ENCODE data around the gene SINHCAF.

The SINHCAF gene

DNA sequence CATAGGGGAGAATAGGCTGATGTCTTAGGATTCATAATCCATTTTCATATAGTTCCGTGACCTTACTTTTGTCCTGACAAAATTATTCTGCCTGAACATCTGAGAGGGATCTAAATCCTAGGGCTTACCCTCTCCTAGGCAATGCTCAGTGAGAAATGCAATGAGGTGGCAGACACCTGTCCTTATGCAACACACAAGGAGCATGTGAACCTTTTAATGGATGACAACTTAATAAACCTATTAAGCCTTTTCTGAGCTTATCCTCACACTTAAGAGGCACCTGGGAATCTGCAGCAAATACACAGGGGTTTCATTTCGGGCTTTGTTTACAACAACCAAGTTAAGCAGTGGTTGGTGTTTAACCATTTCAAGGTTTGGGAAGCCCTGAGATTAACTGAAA lies 24.6 kb downstream of the SINHCAF start:
- Histone ChIP-seq H3K27me3 (ENCODE audit: control insufficient read depth in 1 of 2, insufficient read depth in 2 of 2, low read length in 2 of 2) (no peaks in the 10 kb centered on the region), H3K4me1 (ENCODE audit: insufficient read depth, low read length) (no peaks in the 10 kb centered on the region), H3K4me3 (ENCODE audit: low read depth in 1 of 2, low read length in 2 of 2) (no peak overlapping the region), H3K36me3 (ENCODE audit: insufficient read depth, low read length) (peaks cover 6% of the 10 kb centered on the region), H3K9me3 (ENCODE audit: low read length) (no peaks in the 10 kb centered on the region), H3K9ac (ENCODE audit: low read length) (no peak overlapping the region), H3K27ac (ENCODE audit: low read depth, low read length) (no peak overlapping the region)

DNA sequence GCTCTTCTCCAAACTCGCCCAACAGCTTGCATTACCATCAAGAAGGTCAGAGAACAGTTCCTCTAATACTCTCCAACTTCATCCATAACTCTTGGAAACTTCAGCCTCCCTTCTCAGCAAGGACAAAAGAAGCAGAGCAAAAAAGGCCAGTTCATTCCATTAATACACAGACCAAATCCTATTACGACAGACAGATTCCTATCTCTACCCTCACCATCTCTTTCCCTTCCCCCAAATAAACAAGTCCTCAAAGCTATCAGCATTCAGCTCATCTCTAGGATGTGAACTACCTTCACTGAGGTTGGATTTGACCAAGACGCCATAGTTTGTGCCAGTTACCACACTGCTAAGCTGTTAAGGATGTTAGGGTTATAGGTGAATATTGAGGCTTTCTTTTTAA lies 25.2 kb downstream of the SINHCAF start:
- Histone ChIP-seq H3K36me3 (ENCODE audit: insufficient read depth, low read length) (peaks cover 6% of the 10 kb centered on the region), H3K9me3 (ENCODE audit: low read length) (no peaks in the 10 kb centered on the region), H3K27ac (ENCODE audit: low read depth, low read length) (no peak overlapping the region), H3K4me1 (ENCODE audit: insufficient read depth, low read length) (no peaks in the 10 kb centered on the region), H3K27me3 (ENCODE audit: control insufficient read depth in 1 of 2, insufficient read depth in 2 of 2, low read length in 2 of 2) (no peaks in the 10 kb centered on the region), H3K4me3 (ENCODE audit: low read depth in 1 of 2, low read length in 2 of 2) (no peak overlapping the region), H3K9ac (ENCODE audit: low read length) (no peak overlapping the region)

DNA sequence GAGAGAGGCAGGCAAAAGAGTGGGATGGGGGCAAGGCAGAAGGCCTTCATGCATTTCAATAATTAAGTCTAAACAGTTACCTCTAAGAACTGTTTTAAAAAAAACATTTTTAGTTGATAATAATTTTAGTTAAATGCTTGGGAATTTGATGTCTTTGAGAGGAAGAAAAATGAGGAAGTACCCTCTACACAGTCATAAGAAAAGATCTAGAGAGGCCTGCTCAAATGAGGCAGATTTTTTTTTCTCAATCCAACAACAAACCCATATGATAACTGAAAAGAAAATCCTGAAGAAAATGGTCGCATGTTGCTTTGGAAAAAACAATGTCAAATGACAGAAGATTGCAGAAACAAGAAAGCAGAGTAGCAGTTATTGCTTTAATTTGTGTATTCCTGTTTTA lies 25.6 kb downstream of the SINHCAF start:
- Histone ChIP-seq H3K4me1 (ENCODE audit: insufficient read depth, low read length) (no peaks in the 10 kb centered on the region), H3K36me3 (ENCODE audit: insufficient read depth, low read length) (peaks cover 7% of the 10 kb centered on the region), H3K4me3 (ENCODE audit: low read depth in 1 of 2, low read length in 2 of 2) (no peak overlapping the region), H3K27me3 (ENCODE audit: control insufficient read depth in 1 of 2, insufficient read depth in 2 of 2, low read length in 2 of 2) (no peaks in the 10 kb centered on the region), H3K27ac (ENCODE audit: low read depth, low read length) (no peak overlapping the region), H3K9ac (ENCODE audit: low read length) (no peak overlapping the region), H3K9me3 (ENCODE audit: low read length) (no peaks in the 10 kb centered on the region)

DNA sequence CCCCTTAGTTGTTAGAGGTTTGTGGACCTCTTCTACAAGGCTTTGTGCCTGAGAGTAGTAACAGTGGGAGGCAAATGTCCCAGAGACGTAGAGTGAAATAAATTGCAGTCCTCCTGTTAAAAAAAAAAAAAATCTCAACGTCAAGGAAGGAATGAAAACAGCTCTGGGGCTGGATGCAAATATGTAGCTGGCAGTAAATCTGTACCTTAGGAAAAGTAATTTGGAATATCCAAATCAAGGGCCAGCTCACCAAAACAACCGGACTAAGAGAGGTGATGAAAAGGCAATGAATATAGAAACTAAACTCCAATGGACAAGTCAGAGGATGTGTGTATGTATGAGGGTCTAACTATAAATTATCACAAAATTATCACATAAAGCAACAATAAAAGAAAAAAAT lies 27.0 kb downstream of the SINHCAF start:
- no peaks in the 10 kb centered on the region for H3K27me3 ChIP-seq (ENCODE audit: control insufficient read depth in 1 of 2, insufficient read depth in 2 of 2, low read length in 2 of 2)
- H3K4me3 ChIP-seq (ENCODE audit: low read depth in 1 of 2, low read length in 2 of 2): no peak overlapping the region
- no peak overlapping the region for H3K9ac ChIP-seq (ENCODE audit: low read length)
- H3K27ac ChIP-seq (ENCODE audit: low read depth, low read length): no peak overlapping the region
- H3K4me1 ChIP-seq (ENCODE audit: insufficient read depth, low read length): no peaks in the 10 kb centered on the region
- H3K9me3 ChIP-seq (ENCODE audit: low read length): no peaks in the 10 kb centered on the region
- H3K36me3 ChIP-seq (ENCODE audit: insufficient read depth, low read length): peaks cover 21% of the 10 kb centered on the region

DNA sequence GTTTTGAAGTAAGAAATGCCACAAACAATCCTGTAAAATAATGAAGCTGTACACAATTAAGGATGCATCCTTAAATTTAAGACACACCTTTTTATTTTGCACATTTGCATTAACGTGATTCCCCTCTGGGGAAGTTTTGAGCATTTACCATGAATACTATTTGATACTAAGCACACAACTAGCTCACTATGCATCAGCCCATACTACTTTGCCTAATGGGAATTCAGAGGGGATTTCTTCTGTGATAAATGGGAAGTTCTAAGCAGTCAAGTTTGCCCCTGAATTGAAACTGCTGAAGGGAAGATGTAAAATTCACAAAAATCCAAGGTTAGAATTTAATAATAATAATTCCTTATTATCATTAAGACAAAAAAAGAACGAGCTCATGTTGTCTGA lies 27.4 kb downstream of the SINHCAF start:
- no peak overlapping the region for H3K27ac ChIP-seq (ENCODE audit: low read depth, low read length)
- H3K9me3 ChIP-seq (ENCODE audit: low read length): no peaks in the 10 kb centered on the region
- no peaks in the 10 kb centered on the region for H3K27me3 ChIP-seq (ENCODE audit: control insufficient read depth in 1 of 2, insufficient read depth in 2 of 2, low read length in 2 of 2)
- no peaks in the 10 kb centered on the region for H3K4me1 ChIP-seq (ENCODE audit: insufficient read depth, low read length)
- H3K4me3 ChIP-seq (ENCODE audit: low read depth in 1 of 2, low read length in 2 of 2): no peak overlapping the region
- no peak overlapping the region for H3K9ac ChIP-seq (ENCODE audit: low read length)
- peaks cover 24% of the 10 kb centered on the region for H3K36me3 ChIP-seq (ENCODE audit: insufficient read depth, low read length)

DNA sequence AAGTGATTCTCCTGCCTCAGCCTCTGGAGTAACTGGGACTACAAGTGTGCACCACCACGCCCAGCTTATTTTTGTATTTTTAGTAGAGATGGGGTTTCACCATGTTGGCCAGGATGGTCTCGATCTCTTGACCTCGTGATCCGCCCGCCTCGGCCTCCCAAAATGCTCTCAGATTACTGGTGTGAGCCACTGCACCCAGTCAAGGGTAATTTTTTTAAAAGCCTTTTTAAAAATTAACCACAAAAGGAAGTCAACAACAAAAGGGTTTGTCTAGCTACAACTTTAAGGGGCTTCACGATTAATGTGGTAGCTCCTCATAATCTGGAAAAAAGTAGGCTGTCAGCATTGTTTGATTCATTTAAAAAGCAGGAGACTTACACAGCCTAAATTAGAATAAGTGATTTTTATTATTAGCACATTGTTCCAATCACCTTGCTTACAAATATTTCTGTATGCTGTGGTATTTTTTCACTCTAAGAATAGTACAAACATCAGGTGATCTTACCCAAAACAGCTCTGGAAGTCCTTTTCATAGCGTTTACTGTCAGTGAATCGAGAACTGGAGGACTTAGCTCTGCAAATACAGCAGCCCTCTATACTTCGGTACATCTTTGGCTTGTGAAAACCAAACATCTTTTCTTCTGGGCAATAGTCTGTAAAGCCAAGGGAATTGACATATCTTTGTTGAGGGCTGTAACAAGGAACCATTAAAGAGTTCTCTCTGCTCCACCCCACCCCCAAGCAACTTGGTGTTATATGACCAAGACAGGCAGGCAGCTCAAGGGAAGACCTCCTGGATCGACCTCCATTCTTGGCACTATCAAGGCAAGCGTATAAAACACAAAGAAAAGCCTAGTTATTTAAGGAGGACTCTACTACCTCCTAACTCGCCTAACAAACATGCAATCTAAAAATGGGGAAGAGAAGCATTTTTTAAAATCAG lies 28.1 kb downstream of the SINHCAF start:
- no peaks in the 10 kb centered on the region for H3K27me3 ChIP-seq (ENCODE audit: control insufficient read depth in 1 of 2, insufficient read depth in 2 of 2, low read length in 2 of 2)
- peaks cover 29% of the 10 kb centered on the region for H3K36me3 ChIP-seq (ENCODE audit: insufficient read depth, low read length)
- no peaks in the 10 kb centered on the region for H3K4me1 ChIP-seq (ENCODE audit: insufficient read depth, low read length)
- H3K4me3 ChIP-seq (ENCODE audit: low read depth in 1 of 2, low read length in 2 of 2): no peak overlapping the region
- no peak overlapping the region for H3K27ac ChIP-seq (ENCODE audit: low read depth, low read length)
- no peaks in the 10 kb centered on the region for H3K9me3 ChIP-seq (ENCODE audit: low read length)
- no peak overlapping the region for H3K9ac ChIP-seq (ENCODE audit: low read length)

DNA sequence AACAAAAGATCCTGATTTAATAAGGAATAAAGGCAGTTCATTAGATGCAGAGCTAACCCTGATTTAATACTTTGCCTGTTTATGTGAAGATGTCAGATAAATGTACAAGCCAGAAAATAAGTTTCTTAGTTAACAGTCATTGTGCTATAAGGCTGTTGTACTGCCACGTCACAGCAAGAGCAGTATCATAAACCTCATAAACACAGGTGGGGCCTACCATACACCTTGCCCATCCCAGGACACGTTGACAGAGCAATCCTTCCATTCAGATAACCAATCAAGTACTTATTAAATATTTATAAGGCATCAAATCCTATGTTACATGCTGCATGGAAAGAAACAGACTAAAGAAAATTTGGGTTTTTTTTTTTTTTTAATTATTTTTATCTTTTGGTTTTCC lies 36.5 kb downstream of the SINHCAF start:
- Histone ChIP-seq H3K9ac (ENCODE audit: low read length) (no peak overlapping the region), H3K36me3 (ENCODE audit: insufficient read depth, low read length) (peaks cover 25% of the 10 kb centered on the region), H3K27me3 (ENCODE audit: control insufficient read depth in 1 of 2, insufficient read depth in 2 of 2, low read length in 2 of 2) (no peaks in the 10 kb centered on the region), H3K4me3 (ENCODE audit: low read depth in 1 of 2, low read length in 2 of 2) (no peak overlapping the region), H3K4me1 (ENCODE audit: insufficient read depth, low read length) (no peaks in the 10 kb centered on the region), H3K9me3 (ENCODE audit: low read length) (no peaks in the 10 kb centered on the region), H3K27ac (ENCODE audit: low read depth, low read length) (no peak overlapping the region)

DNA sequence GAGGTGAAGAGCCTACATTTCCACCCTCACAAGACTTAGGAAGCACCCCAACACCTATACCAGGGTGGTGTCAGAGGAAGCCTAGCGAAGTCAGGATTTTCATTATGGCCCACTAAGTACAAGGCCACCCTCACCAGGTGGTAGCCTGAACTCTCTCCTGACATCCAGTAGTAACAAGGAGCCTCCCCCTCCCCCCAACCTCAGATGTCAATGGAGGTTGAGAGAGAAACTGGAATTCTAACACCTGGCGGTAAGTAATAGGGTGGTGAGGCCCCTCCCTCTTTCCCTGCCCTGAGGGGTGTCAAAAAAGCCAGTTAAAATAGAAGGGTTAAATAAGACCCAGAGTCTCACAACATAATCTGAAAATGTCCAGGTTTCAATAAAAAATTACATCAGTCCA lies 37.6 kb downstream of the SINHCAF start:
- H3K27ac ChIP-seq (ENCODE audit: low read depth, low read length): no peak overlapping the region
- H3K36me3 ChIP-seq (ENCODE audit: insufficient read depth, low read length): peaks cover 19% of the 10 kb centered on the region
- H3K27me3 ChIP-seq (ENCODE audit: control insufficient read depth in 1 of 2, insufficient read depth in 2 of 2, low read length in 2 of 2): no peaks in the 10 kb centered on the region
- H3K4me3 ChIP-seq (ENCODE audit: low read depth in 1 of 2, low read length in 2 of 2): no peak overlapping the region
- H3K4me1 ChIP-seq (ENCODE audit: insufficient read depth, low read length): no peaks in the 10 kb centered on the region
- no peak overlapping the region for H3K9ac ChIP-seq (ENCODE audit: low read length)
- no peaks in the 10 kb centered on the region for H3K9me3 ChIP-seq (ENCODE audit: low read length)

DNA sequence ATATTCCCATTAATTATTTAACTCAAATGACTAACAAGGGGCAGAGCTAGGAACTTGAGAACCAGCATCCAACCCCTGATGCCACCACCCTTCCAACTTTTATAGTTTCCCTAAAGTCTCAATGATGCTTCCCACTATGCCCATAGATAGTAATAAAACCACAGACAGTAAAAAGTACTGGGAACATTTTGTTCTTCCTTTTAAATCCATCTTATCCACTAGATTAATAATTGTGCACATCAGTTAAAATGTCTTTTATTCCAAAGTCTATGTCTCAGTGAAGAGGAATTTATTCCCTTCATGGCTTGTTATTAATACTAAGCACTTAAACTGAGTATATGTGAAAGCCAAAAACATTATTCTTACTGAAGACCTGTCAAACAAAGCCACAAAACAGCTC lies 45.8 kb downstream of the SINHCAF start:
- no peaks in the 10 kb centered on the region for H3K9me3 ChIP-seq (ENCODE audit: low read length)
- H3K36me3 ChIP-seq (ENCODE audit: insufficient read depth, low read length): peaks cover 8% of the 10 kb centered on the region
- H3K27me3 ChIP-seq (ENCODE audit: control insufficient read depth in 1 of 2, insufficient read depth in 2 of 2, low read length in 2 of 2): no peaks in the 10 kb centered on the region
- H3K4me3 ChIP-seq (ENCODE audit: low read depth in 1 of 2, low read length in 2 of 2): no peak overlapping the region
- peaks cover 15% of the 10 kb centered on the region for H3K4me1 ChIP-seq (ENCODE audit: insufficient read depth, low read length)
- no peak overlapping the region for H3K9ac ChIP-seq (ENCODE audit: low read length)
- H3K27ac ChIP-seq (ENCODE audit: low read depth, low read length): no peak overlapping the region

DNA sequence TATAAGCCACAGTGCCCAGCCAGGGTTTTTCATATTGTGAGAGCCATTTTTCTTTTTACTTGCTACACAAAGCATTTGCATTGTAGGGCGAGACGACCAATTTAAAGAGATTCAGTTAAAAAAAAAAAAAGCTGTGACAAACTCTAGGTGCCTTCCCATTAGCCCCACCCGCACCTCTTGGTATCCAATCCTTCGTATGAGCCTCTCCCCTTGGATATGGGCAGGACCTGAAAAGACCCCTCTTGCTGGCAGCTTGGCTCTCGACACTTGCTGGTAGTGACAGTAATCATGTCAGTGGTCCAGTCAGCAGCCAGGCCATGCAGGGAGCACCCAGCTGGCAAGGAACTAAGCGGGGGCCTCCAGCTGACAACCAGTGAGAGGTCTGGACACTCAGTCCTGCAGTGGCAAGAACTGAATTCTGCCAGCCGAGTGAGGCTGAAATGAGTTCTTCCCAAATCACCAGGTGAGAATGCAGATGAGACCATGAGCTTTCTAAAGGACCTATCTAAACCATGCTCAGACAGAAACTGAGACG lies 46.5 kb downstream of the SINHCAF start:
- Histone ChIP-seq H3K27ac (ENCODE audit: low read depth, low read length) (peak overlapping the region; percentile 44), H3K9me3 (ENCODE audit: low read length) (no peaks in the 10 kb centered on the region), H3K4me1 (ENCODE audit: insufficient read depth, low read length) (peaks cover 15% of the 10 kb centered on the region), H3K27me3 (ENCODE audit: control insufficient read depth in 1 of 2, insufficient read depth in 2 of 2, low read length in 2 of 2) (no peaks in the 10 kb centered on the region), H3K9ac (ENCODE audit: low read length) (no peak overlapping the region), H3K4me3 (ENCODE audit: low read depth in 1 of 2, low read length in 2 of 2) (no peak overlapping the region), H3K36me3 (ENCODE audit: insufficient read depth, low read length) (peaks cover 4% of the 10 kb centered on the region)

DNA sequence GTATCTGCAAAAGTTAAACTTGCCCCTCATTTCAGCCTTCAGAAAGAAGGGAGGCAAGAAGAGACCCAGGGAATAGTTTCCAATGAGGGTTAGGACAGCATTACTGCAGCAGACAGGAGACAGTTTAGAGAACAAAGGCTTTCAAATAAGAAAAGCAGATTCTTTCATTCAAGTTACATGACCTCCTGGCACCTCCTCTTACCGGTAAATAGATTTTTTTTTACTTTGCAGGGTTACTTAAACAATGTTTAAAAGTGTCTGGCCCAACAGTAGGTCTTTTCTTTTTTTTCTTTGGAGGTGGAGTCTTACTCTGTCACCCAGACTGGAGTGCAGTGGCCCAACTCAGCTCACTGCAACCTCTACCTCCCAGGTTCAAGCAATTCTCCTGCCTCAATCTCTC lies 47.1 kb downstream of the SINHCAF start:
- H3K27me3 ChIP-seq (ENCODE audit: control insufficient read depth in 1 of 2, insufficient read depth in 2 of 2, low read length in 2 of 2): no peaks in the 10 kb centered on the region
- no peak overlapping the region for H3K27ac ChIP-seq (ENCODE audit: low read depth, low read length)
- H3K4me3 ChIP-seq (ENCODE audit: low read depth in 1 of 2, low read length in 2 of 2): no peak overlapping the region
- no peaks in the 10 kb centered on the region for H3K36me3 ChIP-seq (ENCODE audit: insufficient read depth, low read length)
- H3K4me1 ChIP-seq (ENCODE audit: insufficient read depth, low read length): peaks cover 15% of the 10 kb centered on the region
- H3K9me3 ChIP-seq (ENCODE audit: low read length): no peaks in the 10 kb centered on the region
- no peak overlapping the region for H3K9ac ChIP-seq (ENCODE audit: low read length)

DNA sequence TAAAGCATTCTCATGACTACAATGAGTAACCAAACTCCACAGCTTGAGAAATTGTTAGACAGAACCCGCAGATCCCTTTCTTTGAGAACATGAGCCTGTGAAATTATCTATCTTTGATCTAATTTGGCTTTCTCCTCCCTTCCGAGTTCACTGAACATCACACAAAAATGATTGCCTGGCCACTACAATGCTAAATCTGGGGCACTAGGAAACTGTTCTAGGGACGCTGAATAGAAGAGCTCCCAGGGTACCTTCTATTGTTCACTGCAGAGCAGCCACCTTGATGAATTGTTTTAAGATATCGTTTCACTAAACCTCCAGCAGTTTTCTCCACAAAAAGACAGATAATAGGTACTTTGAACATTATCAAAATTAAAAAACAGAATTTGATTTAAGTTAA lies 47.5 kb downstream of the SINHCAF start:
- Histone ChIP-seq H3K4me3 (ENCODE audit: low read depth in 1 of 2, low read length in 2 of 2) (no peak overlapping the region), H3K27ac (ENCODE audit: low read depth, low read length) (no peak overlapping the region), H3K4me1 (ENCODE audit: insufficient read depth, low read length) (peaks cover 15% of the 10 kb centered on the region), H3K9me3 (ENCODE audit: low read length) (no peaks in the 10 kb centered on the region), H3K9ac (ENCODE audit: low read length) (no peak overlapping the region), H3K36me3 (ENCODE audit: insufficient read depth, low read length) (no peaks in the 10 kb centered on the region), H3K27me3 (ENCODE audit: control insufficient read depth in 1 of 2, insufficient read depth in 2 of 2, low read length in 2 of 2) (no peaks in the 10 kb centered on the region)

Measured in muscle layer of colon (tissue), 2 donors.